OCI-LY7 (cell line): ENCODE measurements around the gene EPSTI1.

Source experiments
- CTCF ChIP-seq: fragments of 200-600 bp; sonication (generic); conservative IDR thresholded peaks from 2 replicates; pipeline ENCODE4 v1.5.1; 2014; ENCODE audit warnings: mild to moderate bottlenecking, antibody characterized with exemption, low read length, moderate library complexity, mixed read lengths
- EZH2phosphoT487 ChIP-seq: fragments of 200-600 bp; sonication (generic); IDR thresholded peaks from 2 replicates; pipeline ENCODE4 v1.6.1; 2018; ENCODE audit warnings: low read depth, borderline replicate concordance, mild to moderate bottlenecking, mixed run types, antibody characterized with exemption, low read length, moderate library complexity, mixed read lengths

- TF ChIP-seq CTCF: no peak
- no peak for TF ChIP-seq EZH2phosphoT487
These were observed 27.8 kb upstream of the EPSTI1 start for GRCh38 chr13:43019811-43020210.
